Heart right ventricle (tissue), 16 donors: ENCODE data around the gene UPK2. TPM values are rescaled to one million over a fixed set of nuclear protein-coding genes. Genes with fewer than 3 reads are reported as not detected.

Experiments used
- ATAC-seq, 8 donors: fragments of 200-7000 bp; cut with Tn5 transposase; one replicate each; pipeline ENCODE4 v1.9.1; 2020; ENCODE audit warnings: mild to moderate bottlenecking in 8 of 8, moderate library complexity in 8 of 8, moderate number of reproducible peaks in 1 of 8
- DNase-seq, 2 donors: peaks; one replicate each; pipeline ENCODE4 v3.0.0-alpha.2; 2020
- H3K27ac ChIP-seq, 10 donors: fragments of 200-600 bp; sonication (generic) in 2 of 10; one replicate each; pipeline versions ENCODE4 v1.5.0 to v1.8.0; 2020 to 2022; ENCODE audit warnings: mild to moderate bottlenecking in 3 of 10
- H3K27me3 ChIP-seq, 7 donors: fragments of 200-600 bp; one replicate each; pipeline ENCODE4 v1.8.0; 2021 to 2022; ENCODE audit warnings: mild to moderate bottlenecking in 2 of 7
- H3K36me3 ChIP-seq, 9 donors: fragments of 200-600 bp; sonication (generic) in 1 of 9; one replicate each; pipeline versions ENCODE4 v1.5.0 to v1.8.0; 2020 to 2022; ENCODE audit warnings: mild to moderate bottlenecking in 2 of 9
- H3K4me1 ChIP-seq, 9 donors: fragments of 200-600 bp; sonication (generic) in 1 of 9; one replicate each; pipeline versions ENCODE4 v1.5.0 to v1.8.0; 2020 to 2022; ENCODE audit warnings: mild to moderate bottlenecking in 4 of 9
- H3K4me3 ChIP-seq, 10 donors: fragments of 200-600 bp; sonication (generic) in 2 of 10; one replicate each; pipeline versions ENCODE4 v1.5.0 to v1.8.0; 2020 to 2022; ENCODE audit warnings: mild to moderate bottlenecking in 7 of 10, moderate library complexity in 2 of 10
- H3K9me3 ChIP-seq, 11 donors: fragments of 200-600 bp in 10 of 11; sonication (generic) in 2 of 11; one replicate each; pipeline versions ENCODE4 v1.5.0 to v1.8.0; 2013 to 2022; ENCODE audit warnings: mild to moderate bottlenecking in 2 of 11, control low read depth in 1 of 11, moderate library complexity in 1 of 11
- CTCF ChIP-seq, 9 donors: fragments of 200-600 bp; sonication (generic) in 2 of 9; IDR thresholded peaks; one replicate each; pipeline versions ENCODE4 v1.5.0 to v1.8.0; 2021 to 2022; ENCODE audit warnings: antibody characterized with exemption in 9 of 9, mild to moderate bottlenecking in 5 of 9, moderate library complexity in 1 of 9
- WGBS, 2 donors: extraction: QIAGEN DNeasy Blood & Tissue Kit; methylation state at CpG; one replicate each; pipeline ENCODE4 v1.1.7; 2013; ENCODE audit warnings: inconsistent platforms in 1 of 2; 5-methylcytosine and 5-hydroxymethylcytosine counted together
- intact Hi-C, 10 donors: fragments of 100-400 bp; cut with DNase I; formaldehyde crosslinking; loops; one replicate each; pipeline versions ENCODE4 v1.11.1 to v1.14.2; 2022
- microRNA-seq, 2 donors: library from miRNA; unstranded; fragments of <30 nt; microRNA quantifications; one replicate each; pipeline ENCODE4 v1.2.0, GENCODE V29; 2021
- polyA plus RNA-seq, 2 donors: library from polyadenylated mRNA; stranded (reverse); fragments of 200-250 nt; gene quantifications; one replicate each; pipeline ENCODE4 v1.2.3, GENCODE V29; 2013
- total RNA-seq, 10 donors: library from RNA; stranded (reverse); fragmentation: NEBNext Ultra II Directional in 3 of 10; extraction: Animal tissue kit (Norgen Biotek cat#: 25700) in 3 of 10; gene quantifications; one replicate each; pipeline versions ENCODE4 v1.2.1 to v1.2.4, GENCODE V29; 2021 to 2023
- donor health status: Arrhythmogenic right ventricular cardiomyopathy.
- donor health status: ischemic (EF 13 %, LVEDD 7.1; RV severe dilation, severe dysfunction).
- donor health status: healthy with polysubstance abuse.
- donor health status: DM: no; HTN: yes; CAD: no.
- donor health status: DM: no; HTN: no; CAD: no.
- donor health status: ischemic (EF 25% LVEDD 6.9; RV normal size, moderate dysfunction).
- donor health status: ischemic (EF 25% LVEDD 5.7; RV mildly dilated, moderate dysfunction).
- donor health status: healthy.
- donor health status: DM: yes; HTN: yes; CAD: no.
- donor health status: Ischemic cardiomyopathy.
- donor health status: ischemic (EF 35%, LVEDD 5.7; RV mildly dilated, moderate dysfunction).
- donor health status: nonischemic (EF 11% LVEDD 7.7; RV severe dilation, severe dysfunction).
- donor health status: DM: yes; HTN: yes; CAD: no.
- donor health status: PGD.
- donor health status: ischemic (EF 29% LVEDD 5.4; RV normal size, mild dysfunction).
- donor health status: nonischemic (EF 23%, LVEDD 6.1; RV moderate dilation, normal function).

UPK2 gene
- total and polyA plus RNA-seq, 12 donors = 0.04 TPM; not detected in 11

DNA sequence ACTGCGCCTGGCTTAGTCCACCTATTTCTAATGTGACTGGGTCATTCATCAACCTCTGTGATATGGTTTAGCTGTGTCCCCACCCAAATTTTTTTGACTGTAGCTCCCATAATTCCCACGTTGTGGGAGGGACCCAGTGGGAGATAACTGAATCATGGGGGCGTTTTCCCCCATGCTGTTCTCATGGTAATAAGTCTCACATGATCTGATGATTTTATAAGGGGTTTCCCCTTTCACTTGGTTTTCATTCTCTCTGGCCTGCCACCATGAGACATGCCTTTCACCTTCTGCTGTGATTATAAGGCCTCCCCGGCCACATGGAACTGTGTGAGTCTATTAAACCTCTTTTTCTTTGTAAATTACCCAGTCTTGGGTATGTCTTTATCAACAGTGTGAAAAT lies 50.6 kb downstream of the UPK2 start:
- WGBS, 2 donors = 81 to 85% methylated on average over 4 of the region's 4 CpGs
- H3K36me3 ChIP-seq = peaks cover 0 to 99% (median 16%) of the 10 kb centered on the region in 9 donors
- peak overlapping the region in 1 of 10 donors; percentile 9 for H3K27ac ChIP-seq
- intact Hi-C loops = no loop called here
- H3K4me1 ChIP-seq = peaks cover 0 to 8% (median 0%) of the 10 kb centered on the region in 9 donors
- no peaks in the 10 kb centered on the region for H3K9me3 ChIP-seq
- DNase-seq (no peak), ATAC-seq (no peak)
- no peaks in the 10 kb centered on the region for H3K27me3 ChIP-seq
- no peak overlapping the region for H3K4me3 ChIP-seq
- no peak for TF ChIP-seq CTCF (IDR thresholded peaks at IDR 0.05)

Small RNAs within 50 kb of the gene (microRNA-seq; reads per million reads assigned to microRNA genes)
- gene MIR4492 = 0 reads per million in 2 donors

Other genes starting within 250 kb of the UPK2 start
- gene DDX6, start 165.1 kb upstream of the UPK2 start, total RNA-seq = 100 to 1,000 TPM in 9 of 10 donors, 10 to 100 TPM in 1; 89.0 to 179 (median 136) TPM
- gene DDX6, start 165.1 kb upstream of the UPK2 start, polyA plus RNA-seq = 10 to 100 TPM; 17.1 to 23.9 TPM
- gene CXCR5, start 72.4 kb upstream of the UPK2 start, total RNA-seq = under 1 TPM in 1 of 10 donors, not detected in 9; 0.16 TPM
- gene CXCR5, start 72.4 kb upstream of the UPK2 start, polyA plus RNA-seq = under 1 TPM; 0.22 to 0.58 TPM
- 10 to 100 TPM; 29.4 to 57.7 (median 40.8) TPM for gene BCL9L, start 30.4 kb upstream of the UPK2 start, total RNA-seq
- 10 to 100 TPM; 24.0 to 24.2 TPM for gene BCL9L, start 30.4 kb upstream of the UPK2 start, polyA plus RNA-seq
- gene FOXR1, start 15.5 kb downstream of the UPK2 start, total RNA-seq = not detected
- not detected for gene FOXR1, start 15.5 kb downstream of the UPK2 start, polyA plus RNA-seq
- 10 to 100 TPM in 7 of 10 donors, 1 to 10 TPM in 3; 7.8 to 13.5 (median 11.3) TPM for gene CENATAC, start 41.8 kb downstream of the UPK2 start, total RNA-seq
- gene CENATAC, start 41.8 kb downstream of the UPK2 start, polyA plus RNA-seq = 10 to 100 TPM in 1 of 2 donors, 1 to 10 TPM in 1; 8.2 to 85.2 TPM
- gene RPS25, start 62.0 kb downstream of the UPK2 start, total RNA-seq = 100 to 1,000 TPM; 743 to 915 (median 823) TPM
- gene RPS25, start 62.0 kb downstream of the UPK2 start, polyA plus RNA-seq = 1,000 to 10,000 TPM; 1,404 to 1,607 TPM
- gene TRAPPC4, start 62.5 kb downstream of the UPK2 start, total RNA-seq = 10 to 100 TPM; 29.5 to 51.4 (median 37.5) TPM
- gene TRAPPC4, start 62.5 kb downstream of the UPK2 start, polyA plus RNA-seq = 10 to 100 TPM; 14.6 to 95.1 TPM
- gene SLC37A4, start 74.6 kb downstream of the UPK2 start, total RNA-seq = 10 to 100 TPM in 1 of 10 donors, 1 to 10 TPM in 9; 3.8 to 12.0 (median 6.5) TPM
- gene SLC37A4, start 74.6 kb downstream of the UPK2 start, polyA plus RNA-seq = 10 to 100 TPM in 1 of 2 donors, 1 to 10 TPM in 1; 7.6 to 11.1 TPM
- gene HYOU1, start 100.9 kb downstream of the UPK2 start, total RNA-seq = 10 to 100 TPM; 45.0 to 96.4 (median 64.4) TPM
- 100 to 1,000 TPM in 1 of 2 donors, 10 to 100 TPM in 1; 33.0 to 179 TPM for gene HYOU1, start 100.9 kb downstream of the UPK2 start, polyA plus RNA-seq
- gene VPS11, start 111.5 kb downstream of the UPK2 start, total RNA-seq = 10 to 100 TPM; 15.7 to 23.8 (median 21.5) TPM
- gene VPS11, start 111.5 kb downstream of the UPK2 start, polyA plus RNA-seq = 10 to 100 TPM; 23.7 to 44.2 TPM
- gene HMBS, start 128.6 kb downstream of the UPK2 start, total RNA-seq = 10 to 100 TPM; 14.3 to 24.9 (median 17.3) TPM
- 10 to 100 TPM; 33.0 to 39.7 TPM for gene HMBS, start 128.6 kb downstream of the UPK2 start, polyA plus RNA-seq
- 10 to 100 TPM in 9 of 10 donors, 1 to 10 TPM in 1; 8.6 to 23.2 (median 16.5) TPM for gene DPAGT1, start 145.6 kb downstream of the UPK2 start, total RNA-seq
- 10 to 100 TPM; 15.3 to 24.3 TPM for gene DPAGT1, start 145.6 kb downstream of the UPK2 start, polyA plus RNA-seq
- gene C2CD2L, start 151.0 kb downstream of the UPK2 start, total RNA-seq = 10 to 100 TPM in 3 of 10 donors, 1 to 10 TPM in 7; 6.6 to 13.7 (median 8.4) TPM
- 10 to 100 TPM in 1 of 2 donors, 1 to 10 TPM in 1; 6.1 to 11.6 TPM for gene C2CD2L, start 151.0 kb downstream of the UPK2 start, polyA plus RNA-seq
- gene HINFP, start 165.3 kb downstream of the UPK2 start, total RNA-seq = 10 to 100 TPM in 8 of 10 donors, 1 to 10 TPM in 2; 8.9 to 15.8 (median 11.5) TPM
- 10 to 100 TPM in 1 of 2 donors, 1 to 10 TPM in 1; 8.6 to 18.1 TPM for gene HINFP, start 165.3 kb downstream of the UPK2 start, polyA plus RNA-seq
- gene ABCG4, start 192.8 kb downstream of the UPK2 start, total RNA-seq = 1 to 10 TPM in 7 of 10 donors, under 1 TPM in 3; 0.40 to 1.6 (median 1.2) TPM
- gene ABCG4, start 192.8 kb downstream of the UPK2 start, polyA plus RNA-seq = 1 to 10 TPM in 1 of 2 donors, under 1 TPM in 1; 0.17 to 1.1 TPM
- 10 to 100 TPM; 24.3 to 39.3 (median 33.6) TPM for gene NLRX1, start 212.4 kb downstream of the UPK2 start, total RNA-seq
- gene NLRX1, start 212.4 kb downstream of the UPK2 start, polyA plus RNA-seq = 10 to 100 TPM in 1 of 2 donors, 1 to 10 TPM in 1; 7.9 to 11.1 TPM
- gene NHERF4, start 229.2 kb downstream of the UPK2 start, total RNA-seq = under 1 TPM in 1 of 10 donors, not detected in 9; 0.32 TPM
- not detected for gene NHERF4, start 229.2 kb downstream of the UPK2 start, polyA plus RNA-seq